GM18951 (cell line): ENCODE data around the gene ACTL9.

Experiments used
- POLR2A ChIP-seq: IDR thresholded peaks from 4 replicates; pipeline ENCODE4 v1.6.1; 2011; ENCODE audit warnings: mild to moderate bottlenecking; ENCODE audit not compliant: insufficient read length, insufficient read depth; ENCODE audit errors: extremely low read depth
- in situ Hi-C: fragments of 300-500 bp; cut with MboI; formaldehyde crosslinking; loops from one replicate; pipeline ENCODE4 v1.12.0; 2022; ENCODE audit warnings: low sequenced_read_pairs, mixed read lengths, inconsistent platforms; ENCODE audit not compliant: unreplicated experiment

Gene ACTL9

DNA sequence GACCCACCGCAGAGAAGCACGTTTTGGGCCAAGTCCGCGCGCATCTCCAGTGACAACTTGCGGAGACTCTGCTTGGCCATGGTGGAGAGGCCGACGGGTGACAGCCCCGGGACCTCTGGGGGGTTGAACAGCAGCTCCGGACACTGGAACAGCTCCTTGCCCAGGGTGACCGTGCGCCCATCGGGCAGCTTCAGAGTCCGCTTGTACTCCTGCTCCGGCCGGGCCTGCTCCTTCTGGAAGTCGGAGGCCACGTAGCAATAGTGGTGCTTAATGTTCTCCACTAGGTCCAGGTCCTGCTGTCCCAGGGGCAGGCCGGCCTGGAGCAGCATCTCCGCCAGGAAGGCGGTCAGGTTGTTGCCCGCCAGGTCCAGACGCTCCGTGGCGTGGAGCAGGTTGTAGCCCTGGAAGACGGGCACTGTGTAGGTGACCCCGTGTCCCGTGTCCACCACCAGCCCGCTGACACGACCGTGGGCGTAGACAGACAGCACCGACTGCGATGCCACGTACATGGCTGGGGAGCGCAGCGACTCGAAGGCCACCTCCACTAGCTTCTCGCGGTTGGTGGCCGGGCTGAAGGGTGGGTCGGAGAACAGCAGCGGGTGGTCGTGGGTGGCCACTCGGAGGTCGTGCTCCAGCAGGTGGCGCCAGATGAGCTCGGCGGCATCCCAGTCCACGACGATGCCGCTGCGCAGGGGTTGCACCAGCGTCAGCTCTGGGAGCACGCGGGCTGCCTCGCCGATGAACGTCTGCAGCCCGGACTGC is 743 bp downstream of the ACTL9 start:
- in situ Hi-C loops, result no loop called here

DNA sequence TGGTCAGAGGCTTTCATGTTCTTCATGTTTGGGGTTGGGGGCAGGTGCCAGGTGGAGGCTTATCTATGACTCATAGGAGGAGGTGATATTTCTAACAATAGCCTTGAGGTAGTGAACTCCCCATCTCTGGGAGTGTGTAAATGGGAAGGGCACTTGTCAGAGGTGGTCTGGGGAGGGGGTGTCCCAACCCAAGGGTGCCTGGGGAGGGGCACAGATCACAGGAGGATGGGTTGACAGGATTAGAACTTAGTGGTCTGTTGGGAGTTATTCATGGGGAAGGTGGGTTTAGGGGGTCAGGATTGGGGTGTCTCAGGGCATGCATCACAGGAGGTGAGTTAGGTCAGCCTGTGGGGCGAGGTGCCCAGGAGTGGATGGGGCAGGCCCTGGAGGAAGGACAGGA is 1.6 kb downstream of the ACTL9 start:
- TF ChIP-seq POLR2A, result no peak
- in situ Hi-C loops, result no loop called here

More for the DNA sequence above, 743 bp downstream of the ACTL9 start:
- no peak for TF ChIP-seq POLR2A

DNA sequence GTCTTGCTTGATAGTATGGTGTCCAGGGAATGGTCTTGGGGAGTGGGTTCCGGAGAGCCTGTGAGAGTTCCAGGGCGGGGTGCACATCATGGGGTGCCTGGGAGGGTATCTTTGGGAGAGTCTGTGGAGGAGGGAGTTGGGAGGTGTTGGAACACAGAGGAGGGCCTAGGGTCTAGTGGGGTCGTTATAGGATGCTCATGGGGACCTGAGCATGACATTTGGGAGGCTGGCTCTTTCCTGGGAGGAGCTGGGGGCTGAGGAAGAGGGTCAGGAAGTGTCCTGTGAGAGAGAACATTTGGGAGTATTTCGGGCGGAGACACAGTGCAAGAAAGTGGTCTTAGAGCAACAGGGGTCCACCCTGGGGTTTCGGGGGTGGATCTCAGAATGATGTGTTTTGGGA is 2.7 kb downstream of the ACTL9 start:
- TF ChIP-seq POLR2A, result no peak
- in situ Hi-C loops, result no loop called here

DNA sequence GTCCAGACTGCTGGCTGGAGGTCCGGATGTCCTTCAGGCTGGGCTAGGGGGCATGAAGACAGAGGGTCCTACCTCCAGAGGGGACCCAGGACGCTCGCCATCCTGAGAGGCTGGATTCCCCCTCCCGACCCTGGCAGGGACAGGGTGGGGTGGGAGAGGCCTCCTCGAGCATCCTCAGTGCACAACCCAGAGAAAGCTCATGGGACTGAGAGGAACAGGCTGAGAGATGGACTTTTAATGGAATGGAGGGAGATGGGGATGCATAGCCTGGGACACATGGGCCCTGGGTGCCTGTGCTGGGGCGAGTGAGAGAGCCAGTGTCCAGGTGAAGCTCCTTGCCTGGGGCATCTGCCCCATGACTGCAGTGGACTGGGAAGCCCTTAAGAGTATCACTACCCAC is 3.1 kb downstream of the ACTL9 start:
- TF ChIP-seq POLR2A, result no peak
- in situ Hi-C loops, result no loop called here

DNA sequence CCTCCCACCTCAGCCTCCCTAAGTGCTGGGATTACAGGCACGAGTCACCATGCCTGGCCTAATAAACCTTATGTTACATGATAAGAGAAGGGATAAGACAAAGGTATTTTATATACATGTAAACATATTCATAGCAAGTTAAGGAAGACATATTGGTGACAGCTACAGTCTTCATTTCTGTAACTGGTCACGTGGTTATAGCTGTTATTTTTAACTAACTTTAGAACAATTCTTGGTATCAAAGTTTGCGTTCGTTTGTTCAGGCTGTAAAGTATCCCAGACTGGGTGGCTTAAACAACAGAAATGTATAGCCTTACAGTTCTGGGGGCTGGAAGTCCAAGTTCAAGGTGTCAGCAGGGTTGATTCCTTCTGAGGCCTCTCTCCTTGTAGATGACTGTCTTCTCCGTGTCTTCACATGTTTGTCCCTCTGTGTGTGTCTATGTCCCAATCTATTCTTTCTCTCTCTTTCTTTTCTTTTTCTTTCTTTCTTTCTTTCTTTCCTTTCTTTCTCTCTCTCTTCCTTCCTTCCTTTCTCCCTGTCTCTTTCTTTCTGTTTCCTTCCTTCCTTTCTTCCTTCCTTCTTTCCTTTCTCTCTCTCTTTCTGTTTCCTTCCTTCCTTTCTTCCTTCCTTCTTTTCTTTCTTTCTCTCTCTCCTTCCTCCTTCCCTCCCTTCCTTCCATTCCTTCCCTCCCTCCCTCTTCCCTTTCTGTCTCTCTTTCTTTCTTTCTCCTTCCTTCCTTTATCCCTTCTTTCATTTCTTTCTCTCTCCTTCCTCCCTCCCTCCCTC is 7.6 kb downstream of the ACTL9 start:
- in situ Hi-C loops, result no loop called here
- TF ChIP-seq POLR2A, result no peak

DNA sequence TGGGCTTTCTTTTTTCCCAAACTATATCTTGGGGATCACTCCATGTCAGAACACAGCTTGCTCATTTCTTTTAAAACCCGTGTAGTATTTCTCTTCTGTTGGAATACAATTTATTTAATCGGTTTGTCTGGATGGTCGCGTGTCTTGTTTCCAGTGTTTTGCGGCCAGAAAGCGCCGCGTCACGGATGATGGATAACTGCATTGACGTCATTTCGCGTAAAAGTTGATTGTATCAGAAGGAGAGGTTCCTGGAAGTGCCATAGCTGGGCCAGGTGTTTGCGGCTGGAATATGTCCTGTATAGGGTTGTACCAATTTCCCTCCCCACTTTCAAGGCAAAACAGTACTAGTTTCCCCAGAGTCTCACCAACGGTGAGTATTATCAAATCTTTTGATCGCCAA is 9.7 kb downstream of the ACTL9 start:
- no peak for TF ChIP-seq POLR2A
- in situ Hi-C loops, result no loop called here

DNA sequence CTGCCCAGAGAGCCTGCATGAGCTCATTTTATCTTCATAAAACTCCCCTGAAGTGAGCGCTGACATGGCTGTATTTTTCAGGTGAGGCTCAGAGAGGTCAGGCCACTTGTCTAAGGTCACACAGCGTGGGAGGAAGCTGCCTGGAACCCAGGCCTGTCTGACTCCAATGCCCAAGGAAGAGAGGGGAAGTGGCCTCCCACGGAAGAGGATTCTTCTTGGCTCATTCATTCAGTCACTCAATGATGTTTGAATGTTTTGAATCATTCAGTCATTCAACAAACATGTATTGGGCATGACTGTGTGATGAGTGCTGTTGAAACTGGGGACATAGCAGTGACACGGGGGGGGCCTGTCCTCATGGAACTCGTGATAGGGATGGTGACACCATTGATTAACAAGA is 12.0 kb downstream of the ACTL9 start:
- TF ChIP-seq POLR2A, result no peak
- in situ Hi-C loops, result no loop called here

DNA sequence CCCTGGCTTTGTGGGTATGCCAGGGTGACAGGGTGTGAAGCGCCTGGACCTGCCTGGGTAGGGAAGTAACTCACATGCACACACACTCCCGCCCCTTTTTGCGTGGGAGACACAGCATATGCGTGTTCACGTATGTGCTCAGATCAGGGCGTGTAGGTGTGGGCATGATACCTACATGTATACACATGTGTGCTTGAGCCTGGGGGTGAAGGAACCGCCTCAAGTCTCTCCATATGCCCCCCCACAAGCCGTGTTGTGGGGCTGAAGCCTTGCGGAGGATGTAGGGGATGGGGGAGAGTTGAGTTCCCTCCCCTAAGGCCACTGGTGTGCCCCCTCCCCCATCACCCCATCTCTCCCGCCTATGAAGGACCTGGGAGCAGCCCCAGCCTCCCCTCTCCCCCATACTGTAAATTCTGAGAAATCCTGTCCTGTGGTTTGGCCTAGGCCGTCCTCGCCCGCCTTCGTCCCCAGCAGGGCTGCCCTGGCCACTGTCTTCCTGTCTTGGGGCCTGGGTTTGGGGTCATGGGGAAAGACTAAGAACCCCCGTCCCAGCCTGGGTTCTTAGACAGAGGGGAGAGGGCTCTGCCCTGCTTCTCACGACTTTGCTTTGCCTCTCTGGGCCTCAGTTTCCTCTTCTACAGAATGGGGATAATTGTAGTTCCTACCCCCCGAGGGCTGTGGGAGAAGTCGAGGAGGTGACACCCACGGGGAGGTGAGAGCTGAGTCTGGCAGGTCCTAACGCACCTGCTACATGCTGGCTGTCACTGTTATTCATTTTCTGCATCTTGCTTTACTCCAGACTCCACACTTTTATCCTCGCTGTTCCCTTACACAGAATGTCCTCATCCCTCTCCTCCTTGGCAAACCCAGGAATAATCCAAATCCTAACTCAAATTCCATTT is 14.3 kb downstream of the ACTL9 start:
- in situ Hi-C loops, result no loop called here
- no peak for TF ChIP-seq POLR2A

DNA sequence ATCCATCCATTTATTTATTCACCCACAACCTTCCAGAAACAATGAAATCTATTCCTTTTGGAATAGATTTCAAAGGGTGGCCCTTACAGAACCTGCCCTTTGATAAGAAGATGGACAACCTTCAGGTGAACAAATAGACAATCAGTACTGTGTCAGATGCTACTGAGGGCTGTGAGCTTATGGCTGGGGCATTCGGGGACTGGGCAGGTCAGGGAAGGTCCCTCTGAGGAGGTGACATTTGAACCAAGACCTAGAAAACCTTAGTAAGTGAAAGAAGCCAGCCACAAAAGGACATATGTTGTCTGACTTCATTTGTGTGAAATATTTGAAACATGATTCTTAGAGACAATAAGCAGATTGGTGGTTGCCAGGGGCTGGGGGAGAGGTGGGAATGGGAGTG is 15.7 kb downstream of the ACTL9 start:
- in situ Hi-C loops, result no loop called here
- TF ChIP-seq POLR2A, result no peak

DNA sequence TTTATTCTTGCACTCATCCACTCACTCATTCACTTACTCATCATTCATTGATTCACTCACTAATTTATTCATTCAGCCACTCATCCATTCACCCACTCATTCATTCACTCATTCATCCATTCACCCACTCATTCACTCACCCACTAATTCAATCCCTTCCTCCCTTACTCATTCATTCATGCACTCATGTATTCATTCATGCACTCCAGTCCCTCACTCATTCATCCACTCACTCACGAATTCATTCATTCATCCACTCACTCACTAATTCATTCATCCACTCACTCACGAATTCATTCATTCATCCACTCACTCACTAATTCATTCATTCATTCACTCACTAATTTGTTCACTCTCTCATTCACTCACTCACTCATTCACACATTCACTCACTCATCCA is 16.1 kb downstream of the ACTL9 start:
- in situ Hi-C loops, result no loop called here
- TF ChIP-seq POLR2A, result no peak

DNA sequence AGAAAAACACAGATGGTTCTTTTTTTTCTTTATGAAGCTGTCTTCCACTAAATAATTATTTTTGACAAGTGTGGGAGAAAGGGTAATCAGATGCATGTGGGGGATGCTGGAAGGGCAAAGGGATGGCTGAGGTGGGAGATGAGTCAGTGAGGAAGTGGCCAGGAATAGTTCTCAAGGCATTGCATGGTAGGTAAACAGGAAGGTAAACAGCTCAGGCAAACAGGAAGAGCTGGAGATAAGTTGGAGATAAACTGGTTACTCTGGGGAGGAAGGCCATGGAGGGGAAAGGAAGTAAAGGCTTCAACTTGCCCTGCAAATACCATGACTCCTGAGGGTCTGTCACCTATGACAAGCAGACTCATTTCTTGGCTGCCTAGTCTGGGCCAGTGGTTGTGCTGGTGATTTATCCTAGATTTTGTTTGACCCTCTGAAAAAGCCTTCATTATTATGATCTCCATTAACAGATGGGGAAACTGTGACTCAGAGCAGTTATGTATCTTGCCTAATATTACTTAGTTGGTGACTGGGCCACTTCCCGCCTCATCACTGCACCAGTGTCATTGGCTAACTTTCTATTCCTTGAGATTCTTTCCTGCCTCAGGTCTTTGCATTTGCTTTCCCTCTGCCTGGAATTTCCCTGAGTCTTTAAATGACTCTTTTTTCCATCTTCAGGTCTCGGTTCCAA is 17.1 kb downstream of the ACTL9 start:
- in situ Hi-C loops, result no loop called here
- no peak for TF ChIP-seq POLR2A

DNA sequence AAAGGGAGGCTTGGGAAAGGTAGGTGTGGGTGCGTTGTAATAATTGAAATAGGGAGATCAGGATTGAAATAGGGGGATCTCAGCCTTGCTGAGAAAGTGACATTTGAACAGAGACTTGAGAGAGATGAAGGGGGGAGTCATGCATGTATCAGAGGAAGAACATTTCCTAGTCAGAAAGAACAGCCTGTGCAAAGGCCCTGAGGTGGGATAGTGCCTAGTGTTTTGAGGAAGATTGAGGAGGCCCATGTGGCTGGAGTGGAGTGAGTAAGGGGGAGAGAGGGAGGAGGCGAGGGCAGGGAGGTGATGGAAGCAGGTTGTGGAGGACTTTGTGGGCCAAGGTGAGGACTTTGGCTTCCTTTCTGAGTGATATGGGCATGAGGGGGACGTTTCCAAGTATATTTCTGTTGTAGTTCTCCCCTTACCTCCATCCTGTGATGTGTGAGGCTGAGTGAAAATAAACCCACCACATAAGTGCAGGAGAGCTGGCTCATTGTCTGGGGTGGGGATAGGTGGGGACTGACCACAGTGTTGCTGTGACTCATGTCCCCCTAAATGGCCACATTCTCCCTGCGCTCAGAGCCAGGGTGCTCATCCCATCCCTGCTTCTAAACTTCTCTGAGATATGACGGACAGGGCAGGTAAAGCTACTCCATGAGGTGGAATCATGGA is 17.8 kb downstream of the ACTL9 start:
- no peak for TF ChIP-seq POLR2A
- in situ Hi-C loops, result no loop called here
